Activated naive CD4-positive, alpha-beta T cell treated with anti-CD3 and anti-CD28 coated beads, Interleukin-2, amount 50 U/mL, for 72 hours (primary cell): ENCODE results near the gene NIN. TPM values are rescaled to one million over a fixed set of nuclear protein-coding genes. Genes with fewer than 3 reads are reported as not detected.

Experiments used
- ATAC-seq, 2 donors: fragments of 150-1000 bp; cut with Tn5 transposase; 2 replicates each; pipeline ENCODE4 v1.10.0; 2021; ENCODE audit warnings: mild to moderate bottlenecking in 2 of 2, moderate library complexity in 2 of 2
- DNase-seq, 2 donors: peaks; one replicate each; pipeline ENCODE4 v3.0.0; 2021 to 2022; ENCODE audit warnings: low spot score in 2 of 2
- H3K27ac Mint-ChIP-seq, 2 donors: one replicate each; pipeline ENCODE4 v1.8.0; 2022; ENCODE audit warnings: mild to moderate bottlenecking in 2 of 2, mixed read lengths in 2 of 2
- H3K36me3 Mint-ChIP-seq, 2 donors: one replicate each; pipeline ENCODE4 v1.8.0; 2022; ENCODE audit warnings: mixed read lengths in 2 of 2
- H3K9me3 Mint-ChIP-seq, 2 donors: one replicate each; pipeline ENCODE4 v1.8.0; 2022; ENCODE audit warnings: mixed read lengths in 2 of 2
- total RNA-seq, 2 donors: library from RNA; stranded (reverse); gene quantifications; one replicate each; pipeline ENCODE4 v1.2.3, GENCODE V29; 2022

Gene NIN
- total RNA-seq, 2 donors from 2014 or later: 29.5 to 61.4 TPM

DNA sequence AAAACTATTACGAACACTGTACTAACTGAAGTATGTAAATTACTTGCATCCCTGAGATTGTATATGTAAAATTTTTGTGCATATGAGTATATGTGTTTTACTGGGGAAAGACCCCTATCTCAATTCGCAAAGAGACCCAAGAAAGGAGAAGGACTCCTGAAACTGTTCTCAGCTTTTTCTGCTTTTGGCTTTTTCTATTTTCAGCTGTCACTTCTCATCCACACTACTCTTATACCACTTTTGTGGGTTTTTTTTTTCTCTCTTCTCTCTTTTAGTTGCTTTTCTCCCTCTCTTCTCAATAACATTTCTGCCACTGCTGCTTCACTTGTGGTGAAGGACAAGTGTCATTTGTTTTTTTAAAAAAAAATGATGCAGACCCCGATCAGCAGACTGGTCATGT, 39.8 kb downstream of the NIN start:
- H3K27ac Mint-ChIP-seq: peak overlapping the region in 1 of 2 donors; percentile 84
- no peak for ATAC-seq
- no peak for DNase-seq
- peaks cover 0 to 24% of the 10 kb centered on the region in 2 donors for H3K36me3 Mint-ChIP-seq
- H3K9me3 Mint-ChIP-seq: no peaks in the 10 kb centered on the region

DNA sequence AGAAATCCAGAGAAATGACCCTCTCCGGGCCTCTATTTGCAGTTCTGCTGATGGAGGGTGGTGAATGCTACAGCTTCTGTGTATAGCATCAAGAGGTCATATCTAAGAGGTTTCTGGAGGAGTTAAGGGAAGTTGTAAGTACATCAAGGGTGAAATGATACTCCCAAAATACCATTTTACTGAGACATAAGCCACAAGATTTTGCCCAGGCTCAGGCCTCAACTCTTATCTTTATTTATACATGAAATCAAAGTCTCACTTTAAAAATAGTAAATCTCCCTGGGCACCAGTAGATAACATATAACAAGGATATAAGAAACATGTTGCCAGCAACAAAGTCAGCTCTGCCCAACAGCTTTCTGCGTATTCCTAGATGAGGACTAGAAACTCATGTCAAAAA, 40.4 kb downstream of the NIN start:
- no peaks in the 10 kb centered on the region for H3K9me3 Mint-ChIP-seq
- ATAC-seq (no peak), DNase-seq (no peak)
- H3K27ac Mint-ChIP-seq: peak overlapping the region in 1 of 2 donors; percentile 71
- H3K36me3 Mint-ChIP-seq: peaks cover 0 to 24% of the 10 kb centered on the region in 2 donors

DNA sequence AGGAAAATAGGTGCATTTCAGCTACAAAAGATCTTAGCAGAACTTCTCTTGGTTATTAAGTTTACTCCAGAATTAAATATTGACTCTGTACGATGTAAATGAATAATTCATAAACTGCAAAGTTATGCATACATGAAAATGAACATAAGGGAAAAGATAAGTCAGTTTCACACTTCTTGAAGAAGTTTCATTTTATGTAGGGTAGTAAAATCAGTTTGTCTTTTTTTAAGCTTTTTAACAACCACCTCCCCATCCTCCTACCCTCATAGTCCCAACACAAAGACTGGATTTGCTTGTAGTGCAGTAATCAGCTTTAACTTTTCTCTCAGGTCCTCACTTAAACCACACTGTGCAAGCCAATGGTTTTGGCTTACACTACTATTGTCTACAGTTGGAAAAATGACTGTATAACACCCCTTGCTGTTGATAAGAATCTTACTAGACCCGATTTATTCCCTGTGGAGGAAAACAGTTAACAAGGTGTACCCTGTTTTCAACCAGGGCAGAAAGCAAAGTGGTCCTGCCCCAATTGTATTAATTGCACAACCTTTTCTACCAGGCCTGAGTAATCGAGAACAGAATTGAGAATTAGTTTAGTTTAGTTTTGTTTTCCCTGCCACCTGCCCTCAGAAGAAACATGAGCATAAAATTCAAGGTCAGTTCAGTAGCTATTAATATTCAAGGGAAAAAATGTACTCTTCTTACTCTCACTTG, 44.1 kb downstream of the NIN start:
- Mint-ChIP-seq H3K36me3 (peaks cover 0 to 24% of the 10 kb centered on the region in 2 donors), H3K9me3 (no peaks in the 10 kb centered on the region)
- peak; percentile 67 to 87 for ATAC-seq

DNA sequence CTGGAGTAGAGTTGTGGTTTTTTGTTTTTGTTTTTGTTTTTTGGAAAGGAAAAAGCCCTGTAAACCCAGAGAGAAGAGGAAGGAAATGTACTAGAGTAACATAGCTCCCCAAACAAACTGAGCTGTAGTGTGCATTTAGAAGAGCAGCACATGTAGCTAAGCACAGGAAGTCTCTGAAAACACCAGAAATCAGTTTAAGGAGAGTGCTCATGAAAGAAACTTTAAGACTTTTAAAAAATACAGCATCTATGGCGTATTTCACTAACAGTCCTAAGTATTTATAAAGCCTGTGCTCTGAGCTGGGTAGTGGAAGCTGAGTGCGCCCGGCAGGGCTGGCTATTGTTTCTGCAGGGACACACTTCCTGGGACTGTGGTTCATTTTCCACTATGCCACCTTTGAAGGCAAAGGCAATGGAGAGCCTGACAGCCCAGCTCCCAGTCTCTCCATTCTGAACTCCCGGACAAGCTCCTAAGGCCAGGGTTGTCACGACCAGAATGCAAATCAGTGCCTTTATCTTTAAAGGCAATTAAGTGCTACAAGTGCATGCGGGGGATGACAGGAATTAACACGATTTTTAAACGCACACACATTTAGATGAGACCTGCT, 45.4 kb downstream of the NIN start:
- Mint-ChIP-seq H3K9me3 (no peaks in the 10 kb centered on the region), H3K36me3 (peaks cover 0 to 13% of the 10 kb centered on the region in 2 donors), H3K27ac (peak overlapping the region in 1 of 2 donors; percentile 59)
- ATAC-seq (no peak), DNase-seq (no peak)

More for the DNA sequence above, 44.1 kb downstream of the NIN start:
- no peak for DNase-seq
- H3K27ac Mint-ChIP-seq: peak overlapping the region; percentile 65 to 76

DNA sequence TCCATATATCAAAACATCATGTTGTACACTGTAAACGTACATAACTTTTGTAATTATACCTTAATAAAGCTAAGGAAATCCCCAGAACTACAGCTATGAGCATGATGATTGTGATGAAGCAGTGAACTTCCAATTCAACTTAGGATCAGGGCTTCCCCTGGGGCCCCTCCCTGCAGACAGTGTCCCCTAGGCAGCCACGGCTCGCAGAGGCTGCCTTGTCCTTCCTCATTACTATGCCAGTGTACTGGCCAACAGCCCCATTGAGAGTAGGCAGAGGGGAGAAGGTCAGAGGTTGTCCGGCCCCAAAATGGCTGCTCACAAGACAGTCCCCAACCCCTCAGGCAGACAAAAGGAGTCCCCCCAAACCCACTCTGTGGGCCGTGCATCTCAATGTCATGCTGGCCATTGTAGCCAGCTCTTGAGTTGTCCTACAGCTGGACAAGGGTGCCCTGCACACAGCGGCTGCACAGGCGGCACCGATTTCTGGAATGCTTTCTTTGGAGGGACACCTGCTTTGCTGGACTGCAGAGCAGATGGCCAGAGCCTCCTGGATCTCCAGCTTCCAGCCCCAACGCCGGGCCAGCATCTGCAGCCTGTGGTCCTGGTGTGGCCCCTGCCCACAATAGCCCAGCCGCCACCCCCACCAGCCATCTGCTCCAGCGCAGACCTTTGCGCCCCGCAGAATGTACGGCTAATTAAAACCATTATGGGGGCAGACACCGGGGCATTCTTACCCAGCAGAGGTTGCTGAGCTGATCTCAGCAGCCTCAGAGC, 46.1 kb downstream of the NIN start:
- Mint-ChIP-seq H3K9me3 (no peaks in the 10 kb centered on the region), H3K27ac (peak overlapping the region; percentile 36 to 59), H3K36me3 (peaks cover 0 to 10% of the 10 kb centered on the region in 2 donors)
- no peak for DNase-seq
- ATAC-seq: peak in 1 of 2 donors; percentile 19

DNA sequence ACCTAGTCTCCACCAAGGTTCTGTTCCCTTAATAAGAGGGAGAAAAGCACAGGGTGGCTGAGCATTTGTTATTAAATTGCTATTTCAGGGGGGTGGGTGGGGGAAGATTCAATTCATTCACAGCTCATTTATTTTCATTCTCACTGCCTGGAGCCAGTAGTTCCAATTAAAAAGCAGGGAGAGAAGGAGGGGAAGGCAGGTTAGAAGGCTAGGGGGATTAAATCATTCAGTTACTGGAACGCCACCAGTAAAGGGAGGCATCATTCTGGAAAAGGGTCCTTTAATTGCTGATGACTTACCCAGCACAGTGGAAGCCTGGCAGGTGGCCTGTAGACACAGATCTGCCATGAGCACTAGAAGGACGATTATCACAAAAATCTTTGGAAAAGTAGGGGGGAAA, 47.4 kb downstream of the NIN start:
- ATAC-seq: no peak

DNA sequence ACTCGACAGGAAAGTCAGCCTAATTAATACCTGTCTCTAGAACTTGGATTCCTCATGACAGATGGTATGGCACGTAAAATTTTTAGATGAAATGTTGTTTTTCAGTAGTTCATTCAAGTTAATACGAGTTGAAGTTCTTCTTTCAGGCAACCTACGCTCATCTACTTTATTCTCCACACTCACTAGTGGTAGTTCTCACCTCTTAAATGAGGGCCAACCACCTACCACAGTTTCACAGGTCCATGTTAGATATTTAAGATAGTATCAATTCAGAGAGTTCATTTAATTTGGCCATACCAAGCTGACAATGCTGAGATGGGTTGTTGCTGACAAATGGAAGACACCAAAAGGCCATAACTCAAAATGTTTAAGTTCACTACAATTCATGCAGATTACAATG, 50.6 kb downstream of the NIN start:
- H3K27ac Mint-ChIP-seq: no peak overlapping the region
- no peaks in the 10 kb centered on the region for H3K9me3 Mint-ChIP-seq
- ATAC-seq: no peak
- H3K36me3 Mint-ChIP-seq: peaks cover 0 to 5% of the 10 kb centered on the region in 2 donors
- DNase-seq: no peak

More for the DNA sequence above, 47.4 kb downstream of the NIN start:
- Mint-ChIP-seq H3K27ac (no peak overlapping the region), H3K9me3 (no peaks in the 10 kb centered on the region), H3K36me3 (no peaks in the 10 kb centered on the region)
- no peak for DNase-seq

DNA sequence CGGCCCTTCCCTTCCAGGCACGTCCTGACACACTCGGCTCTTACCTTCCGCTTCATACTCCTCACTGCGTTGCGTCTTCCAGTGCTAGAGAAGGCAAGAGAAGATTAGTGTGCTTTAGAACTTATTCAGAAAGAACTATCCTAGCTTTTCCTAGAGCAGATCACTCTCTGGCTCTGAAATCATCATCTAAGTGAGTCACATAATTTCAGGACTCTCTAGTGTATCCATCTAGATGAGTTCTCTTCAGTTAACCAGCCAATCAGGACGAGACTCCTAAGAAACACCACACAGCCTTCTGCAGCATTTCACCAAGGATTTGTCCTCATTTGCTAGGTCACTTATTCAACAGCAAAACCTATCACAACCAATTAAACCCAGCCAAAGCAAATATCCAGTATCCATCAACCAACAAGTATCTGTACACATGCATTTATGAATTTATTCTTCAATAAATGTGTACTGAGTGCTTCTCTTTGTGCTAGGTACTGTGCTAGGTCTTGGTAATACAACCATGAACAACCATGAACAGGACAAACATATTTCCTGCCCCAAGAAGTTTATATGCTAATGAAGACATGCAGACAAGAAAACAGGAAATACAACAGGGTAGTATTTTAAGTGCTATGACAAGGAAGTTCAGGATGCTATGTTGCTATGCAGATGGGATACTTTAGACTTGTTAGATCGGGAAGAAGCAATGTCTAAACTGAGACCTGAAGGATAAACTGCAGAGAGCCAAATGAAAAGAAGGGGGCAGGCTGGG, 52.1 kb downstream of the NIN start:
- ATAC-seq: no peak
- peak overlapping the region in 1 of 2 donors; percentile 23 for H3K27ac Mint-ChIP-seq
- no peak for DNase-seq
- no peaks in the 10 kb centered on the region for H3K9me3 Mint-ChIP-seq
- H3K36me3 Mint-ChIP-seq: peaks cover 5 to 10% of the 10 kb centered on the region in 2 donors

DNA sequence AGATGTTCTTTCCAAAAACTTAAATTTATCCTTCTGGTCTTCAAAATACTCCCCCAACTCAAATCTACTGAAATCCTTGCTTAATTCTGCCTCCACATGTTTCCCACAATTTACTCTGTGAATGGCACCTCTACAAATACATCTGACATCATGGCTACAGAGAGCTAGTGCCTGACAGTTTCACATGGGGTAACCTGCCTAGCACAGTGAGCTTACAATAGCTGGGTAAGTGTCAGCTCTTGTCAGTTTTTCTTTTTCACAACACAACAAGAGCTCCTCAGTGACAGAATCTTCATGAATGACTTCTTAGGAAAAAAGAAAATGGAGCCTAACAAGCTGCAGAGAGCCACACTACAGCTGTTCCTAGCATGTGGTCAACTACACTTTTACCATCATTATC, 54.4 kb downstream of the NIN start:
- no peak for ATAC-seq
- no peak for DNase-seq
- Mint-ChIP-seq H3K9me3 (no peaks in the 10 kb centered on the region), H3K27ac (no peak overlapping the region), H3K36me3 (peaks cover 17% of the 10 kb centered on the region in 2 donors)

DNA sequence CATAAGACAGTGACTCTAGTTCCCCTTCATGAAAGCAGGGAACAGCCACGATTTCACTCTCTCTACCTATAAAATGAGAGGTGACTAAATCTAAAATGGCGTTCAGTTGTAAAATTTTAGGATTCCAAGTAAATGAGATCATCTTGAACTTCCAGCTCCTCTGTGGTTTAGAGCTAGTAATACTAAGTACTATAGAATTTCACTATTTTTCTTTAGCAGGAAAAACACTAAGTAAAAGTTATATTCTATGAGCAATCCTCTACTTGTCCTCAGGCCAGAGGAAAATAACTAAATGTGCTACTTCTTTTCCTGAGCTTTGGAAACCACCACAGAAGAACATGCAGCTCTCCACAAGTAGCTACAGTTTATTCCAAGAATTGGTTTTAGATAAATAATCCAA, 55.6 kb downstream of the NIN start:
- ATAC-seq (peak in 1 of 2 donors; percentile 25), DNase-seq (no peak)
- H3K27ac Mint-ChIP-seq: no peak overlapping the region
- peaks cover 17 to 25% of the 10 kb centered on the region in 2 donors for H3K36me3 Mint-ChIP-seq
- H3K9me3 Mint-ChIP-seq: no peaks in the 10 kb centered on the region

DNA sequence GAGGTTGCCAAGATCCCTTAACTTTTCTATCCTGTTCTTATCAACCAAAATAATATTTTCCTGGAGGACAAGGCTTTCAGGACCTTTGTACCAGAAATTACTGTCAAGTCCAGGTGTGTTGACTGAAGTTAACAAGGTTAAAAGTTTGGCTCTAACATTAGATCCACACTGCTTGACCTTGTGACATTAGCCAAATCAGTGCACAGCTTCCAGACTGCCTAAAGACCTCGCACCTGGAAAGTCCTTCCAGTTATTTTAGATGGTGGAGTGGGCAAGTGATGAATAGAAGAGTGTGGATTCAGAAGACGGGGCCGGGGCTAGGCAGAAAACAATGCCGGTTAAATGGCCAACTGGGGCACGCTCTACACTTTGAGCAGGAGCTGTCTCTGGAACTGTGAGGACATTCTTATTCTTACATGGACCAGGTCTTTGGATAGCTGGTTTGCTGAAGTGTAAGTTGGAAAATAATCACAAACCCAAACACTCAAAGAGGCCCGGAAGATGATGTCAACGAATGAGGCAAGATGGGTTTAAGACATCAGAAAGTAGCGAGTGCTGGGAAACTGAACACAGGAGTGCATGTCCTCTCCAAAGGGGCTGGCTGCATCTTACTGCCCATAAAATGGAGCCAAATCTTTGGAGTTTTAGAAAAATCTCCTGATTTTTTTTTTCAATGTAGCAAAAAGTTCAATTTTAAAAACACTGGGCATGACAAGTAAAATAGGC, 56.3 kb downstream of the NIN start:
- Mint-ChIP-seq H3K27ac (peak overlapping the region in 1 of 2 donors; percentile 30), H3K36me3 (peaks cover 17 to 28% of the 10 kb centered on the region in 2 donors), H3K9me3 (no peaks in the 10 kb centered on the region)
- ATAC-seq: no peak
- DNase-seq: no peak

DNA sequence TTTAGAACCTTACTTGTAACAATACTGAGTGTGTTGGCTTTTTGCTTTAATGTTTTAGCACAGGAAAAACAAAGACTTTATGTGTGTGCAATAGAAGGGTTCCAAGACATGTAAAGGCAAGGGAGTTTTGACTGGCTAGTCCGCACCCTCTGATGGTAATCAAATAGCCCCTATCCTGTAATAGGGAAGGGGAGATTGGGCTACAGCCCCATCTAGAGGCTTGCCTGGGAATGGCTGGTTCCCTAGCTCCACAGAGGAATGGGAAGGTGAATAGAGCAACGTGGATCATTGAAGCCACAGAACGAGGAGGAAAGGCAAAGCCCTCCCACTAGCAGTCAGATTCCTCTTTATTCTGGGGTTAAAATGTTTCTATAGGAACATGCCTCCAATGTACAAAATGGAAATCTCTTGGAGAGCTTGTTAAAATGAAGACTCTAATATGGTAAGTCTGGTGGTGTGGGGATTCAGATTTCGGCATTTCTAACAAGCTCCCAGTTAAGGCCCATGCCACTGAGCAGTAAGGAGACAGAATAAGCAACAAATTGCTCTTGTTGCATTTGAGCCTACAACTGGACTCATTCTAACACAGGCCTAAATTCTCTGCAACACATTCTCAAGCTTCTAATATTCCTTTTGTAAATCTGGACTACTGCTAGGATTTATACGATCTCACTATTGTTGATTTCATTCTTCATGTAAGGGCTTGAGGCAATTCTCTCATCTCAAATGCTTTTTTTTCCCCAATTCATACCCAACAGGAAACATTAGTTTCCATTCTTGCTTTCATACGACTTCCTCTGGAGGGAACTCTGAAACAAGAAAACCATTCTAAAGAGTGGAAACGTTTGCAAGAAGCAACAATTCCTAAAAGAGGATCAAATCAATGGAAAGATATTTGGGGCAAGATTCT, 57.1 kb downstream of the NIN start:
- Mint-ChIP-seq H3K36me3 (peaks cover 20 to 31% of the 10 kb centered on the region in 2 donors), H3K27ac (peak overlapping the region; percentile 30 to 75), H3K9me3 (no peaks in the 10 kb centered on the region)
- peak; percentile 59 to 63 for ATAC-seq
- peak in 1 of 2 donors; percentile 56 for DNase-seq

DNA sequence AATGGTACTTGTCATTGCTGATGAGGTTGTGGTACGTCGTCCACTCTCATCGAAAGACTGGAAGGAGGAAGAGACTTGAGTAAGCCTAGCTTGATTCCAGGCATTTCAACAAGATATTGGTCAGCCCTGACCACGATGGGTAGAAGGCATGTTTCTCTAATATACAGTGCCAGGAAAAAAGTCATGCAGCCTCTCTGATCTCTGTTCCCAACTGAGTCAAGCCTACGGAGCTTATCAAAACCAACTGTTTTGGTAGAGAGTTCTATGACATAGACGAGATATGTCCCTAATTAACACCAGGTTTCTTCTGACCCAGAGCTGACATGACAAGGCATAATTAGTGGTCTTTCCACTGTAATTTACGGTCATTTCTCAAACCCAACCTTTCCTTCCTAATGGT, 58.5 kb downstream of the NIN start:
- Mint-ChIP-seq H3K9me3 (no peaks in the 10 kb centered on the region), H3K27ac (peak overlapping the region in 1 of 2 donors; percentile 40), H3K36me3 (peaks cover 30 to 41% of the 10 kb centered on the region in 2 donors)
- ATAC-seq (no peak), DNase-seq (no peak)

DNA sequence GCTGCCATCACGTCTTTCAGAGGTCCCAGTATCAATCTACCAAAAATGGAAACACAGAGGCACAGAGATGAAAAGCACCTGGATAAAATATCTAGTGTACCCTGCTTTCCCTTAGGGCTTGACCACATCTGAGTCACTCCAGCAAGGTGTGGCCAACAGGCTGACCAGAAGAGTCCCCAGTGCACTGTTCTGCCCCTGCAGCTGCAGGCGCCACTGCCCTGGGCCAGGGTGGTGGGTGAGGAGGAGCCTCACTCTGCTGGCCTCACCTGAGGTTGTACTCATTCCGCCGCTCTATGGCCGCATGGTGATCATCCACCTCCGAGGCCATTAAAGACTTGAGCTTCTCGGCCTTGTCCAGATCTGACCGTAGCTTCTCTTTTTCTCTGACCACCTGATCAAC, 60.4 kb downstream of the NIN start:
- no peak for DNase-seq
- H3K27ac Mint-ChIP-seq: peak overlapping the region in 1 of 2 donors; percentile 51
- peaks cover 25 to 48% of the 10 kb centered on the region in 2 donors for H3K36me3 Mint-ChIP-seq
- ATAC-seq: no peak
- no peaks in the 10 kb centered on the region for H3K9me3 Mint-ChIP-seq

DNA sequence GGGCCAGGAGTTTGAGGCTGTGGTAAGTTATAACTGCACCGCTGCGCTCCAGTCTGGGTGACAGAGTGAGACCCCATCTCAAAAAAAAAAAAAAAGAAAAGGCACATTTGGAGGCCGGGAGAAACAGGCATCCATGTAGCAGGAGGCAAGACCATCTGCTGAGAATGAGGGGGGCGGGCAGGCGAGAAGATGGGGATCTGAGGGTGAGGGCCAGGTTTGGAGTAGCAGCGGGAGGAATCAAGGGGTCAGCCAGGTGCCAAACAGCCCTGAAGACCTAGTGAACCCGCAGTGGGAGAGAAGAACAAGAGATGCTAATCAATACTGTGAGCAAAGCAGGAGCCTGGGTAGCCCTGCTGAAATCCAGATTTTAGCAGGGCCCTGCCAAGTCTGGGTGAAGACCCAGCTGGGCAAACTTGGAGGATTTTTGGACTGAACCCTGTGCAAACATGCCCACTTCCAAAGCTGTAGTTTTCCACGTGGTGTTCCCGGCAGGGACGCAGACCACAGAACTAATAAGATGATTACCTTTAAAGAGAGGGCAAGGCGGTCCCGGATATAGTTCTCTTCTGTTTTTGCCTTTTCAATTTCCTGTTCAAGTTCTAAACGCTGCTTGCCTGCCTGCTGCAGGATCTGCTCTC, 61.0 kb downstream of the NIN start:
- H3K9me3 Mint-ChIP-seq: no peaks in the 10 kb centered on the region
- DNase-seq (no peak), ATAC-seq (no peak)
- peak overlapping the region in 1 of 2 donors; percentile 51 for H3K27ac Mint-ChIP-seq
- peaks cover 25 to 48% of the 10 kb centered on the region in 2 donors for H3K36me3 Mint-ChIP-seq
